DND-41 (cell line): Measurements from ENCODE around the gene ELMO3.

ENCODE experiments used
- CTCF ChIP-seq: IDR thresholded peaks from 2 replicates; pipeline ENCODE4 v1.5.1; 2012; ENCODE audit warnings: borderline replicate concordance, low read length, moderate library complexity, mild to moderate bottlenecking; ENCODE audit not compliant: poor library complexity, severe bottlenecking; ENCODE audit errors: extremely low read depth
- EZH2 ChIP-seq: IDR thresholded peaks from 3 replicates; pipeline ENCODE4 v1.6.1; 2012; ENCODE audit warnings: borderline replicate concordance, low read depth, mild to moderate bottlenecking, moderate library complexity, low read length, inconsistent platforms; ENCODE audit not compliant: severe bottlenecking

- no peak for TF ChIP-seq CTCF
- TF ChIP-seq EZH2: no peak
These were observed 10.6 kb upstream of the ELMO3 start for GRCh38 chr16:67188323-67188722.
